Tibial nerve (tissue), 4 donors: Measurements from ENCODE around the gene TULP4.

Source experiments
- EP300 ChIP-seq, 2 donors: sonication (generic); formaldehyde crosslinking; IDR thresholded peaks; one replicate each; pipeline ENCODE4 v1.6.1; 2017; ENCODE audit warnings: antibody characterized with exemption in 2 of 2, mild to moderate bottlenecking in 1 of 2
- POLR2A ChIP-seq, 2 donors: fragments of 450-650 bp; IDR thresholded peaks; one replicate each; pipeline ENCODE4 v1.6.1; 2017; ENCODE audit warnings: antibody characterized with exemption in 2 of 2, mild to moderate bottlenecking in 2 of 2, moderate library complexity in 2 of 2
- TF ChIP-seq, protein P1 (sequence below), 5 experiments: fragments of 200-600 bp in 3 of 5; fragments of 450-650 bp in 2 of 5; sonication (generic) in 3 of 5; IDR thresholded peaks; one replicate each; pipeline ENCODE4 v1.5.1; 2016 to 2019; ENCODE audit warnings: antibody characterized with exemption in 5 of 5, mild to moderate bottlenecking in 3 of 5, moderate library complexity in 2 of 5

DNA sequence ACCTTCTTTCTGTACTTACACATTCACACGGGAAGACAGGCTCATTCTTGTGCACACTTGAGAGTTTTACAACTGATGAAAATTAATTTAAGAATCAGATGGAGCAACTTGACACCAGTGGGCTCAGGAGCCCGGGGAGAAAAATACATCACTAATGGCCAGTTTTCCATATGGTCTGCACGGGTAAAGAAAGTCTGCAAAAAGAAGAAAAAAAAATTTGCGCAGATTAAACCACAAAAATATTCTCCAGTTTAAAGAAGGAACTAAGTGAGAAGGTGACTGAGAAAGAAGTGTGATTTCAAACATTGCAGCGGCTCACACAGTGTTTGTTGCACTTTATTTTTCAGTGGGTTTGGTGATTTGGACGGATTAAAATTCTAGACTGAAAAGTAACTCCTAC lies at the start of gene TULP4:
- TF ChIP-seq, protein P1, sequence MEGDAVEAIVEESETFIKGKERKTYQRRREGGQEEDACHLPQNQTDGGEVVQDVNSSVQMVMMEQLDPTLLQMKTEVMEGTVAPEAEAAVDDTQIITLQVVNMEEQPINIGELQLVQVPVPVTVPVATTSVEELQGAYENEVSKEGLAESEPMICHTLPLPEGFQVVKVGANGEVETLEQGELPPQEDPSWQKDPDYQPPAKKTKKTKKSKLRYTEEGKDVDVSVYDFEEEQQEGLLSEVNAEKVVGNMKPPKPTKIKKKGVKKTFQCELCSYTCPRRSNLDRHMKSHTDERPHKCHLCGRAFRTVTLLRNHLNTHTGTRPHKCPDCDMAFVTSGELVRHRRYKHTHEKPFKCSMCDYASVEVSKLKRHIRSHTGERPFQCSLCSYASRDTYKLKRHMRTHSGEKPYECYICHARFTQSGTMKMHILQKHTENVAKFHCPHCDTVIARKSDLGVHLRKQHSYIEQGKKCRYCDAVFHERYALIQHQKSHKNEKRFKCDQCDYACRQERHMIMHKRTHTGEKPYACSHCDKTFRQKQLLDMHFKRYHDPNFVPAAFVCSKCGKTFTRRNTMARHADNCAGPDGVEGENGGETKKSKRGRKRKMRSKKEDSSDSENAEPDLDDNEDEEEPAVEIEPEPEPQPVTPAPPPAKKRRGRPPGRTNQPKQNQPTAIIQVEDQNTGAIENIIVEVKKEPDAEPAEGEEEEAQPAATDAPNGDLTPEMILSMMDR (IDR thresholded peaks at IDR 0.05) = no peak
- TF ChIP-seq POLR2A (IDR thresholded peaks at IDR 0.05) (no peak), EP300 (IDR thresholded peaks at IDR 0.05) (no peak)
